ENCODE measurements around the gene STRIP1.

STRIP1 gene

DNA sequence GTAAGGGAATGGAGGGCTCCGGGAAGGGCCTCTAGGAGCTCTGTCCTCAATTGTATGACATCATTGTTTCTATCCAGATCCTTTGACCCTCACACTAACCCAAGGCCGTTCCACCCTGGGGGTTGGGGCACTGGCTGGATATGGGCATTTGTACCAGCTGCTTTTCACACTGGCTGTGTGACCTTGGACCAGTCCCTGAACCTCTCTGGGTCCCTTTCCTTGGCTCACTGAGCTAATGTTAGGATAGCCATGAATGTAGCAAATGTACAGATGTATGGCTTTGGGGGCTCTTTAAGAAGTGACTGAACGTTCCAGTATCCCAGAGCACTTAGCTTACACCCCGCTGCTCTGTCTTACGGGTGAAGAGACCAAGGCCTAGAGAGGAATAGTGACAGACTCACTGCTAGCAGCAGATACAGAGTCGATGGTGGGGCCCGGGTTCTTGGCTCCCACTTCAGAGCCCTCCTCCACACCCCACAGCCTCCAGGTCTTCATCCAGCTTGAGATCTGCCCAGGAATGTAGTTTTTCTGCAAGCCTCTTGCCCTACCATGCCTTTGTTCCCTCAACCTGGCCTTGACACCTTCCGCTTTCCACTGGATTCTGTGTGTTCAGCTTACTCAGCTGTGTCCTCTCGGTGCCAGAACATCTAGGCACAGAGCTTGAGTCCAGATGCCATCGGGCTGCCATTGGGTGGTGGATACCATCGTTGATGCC lies 63.2 kb downstream of the STRIP1 start:
- no peak for DNase-seq (ENCODE audit: low spot score)

DNA sequence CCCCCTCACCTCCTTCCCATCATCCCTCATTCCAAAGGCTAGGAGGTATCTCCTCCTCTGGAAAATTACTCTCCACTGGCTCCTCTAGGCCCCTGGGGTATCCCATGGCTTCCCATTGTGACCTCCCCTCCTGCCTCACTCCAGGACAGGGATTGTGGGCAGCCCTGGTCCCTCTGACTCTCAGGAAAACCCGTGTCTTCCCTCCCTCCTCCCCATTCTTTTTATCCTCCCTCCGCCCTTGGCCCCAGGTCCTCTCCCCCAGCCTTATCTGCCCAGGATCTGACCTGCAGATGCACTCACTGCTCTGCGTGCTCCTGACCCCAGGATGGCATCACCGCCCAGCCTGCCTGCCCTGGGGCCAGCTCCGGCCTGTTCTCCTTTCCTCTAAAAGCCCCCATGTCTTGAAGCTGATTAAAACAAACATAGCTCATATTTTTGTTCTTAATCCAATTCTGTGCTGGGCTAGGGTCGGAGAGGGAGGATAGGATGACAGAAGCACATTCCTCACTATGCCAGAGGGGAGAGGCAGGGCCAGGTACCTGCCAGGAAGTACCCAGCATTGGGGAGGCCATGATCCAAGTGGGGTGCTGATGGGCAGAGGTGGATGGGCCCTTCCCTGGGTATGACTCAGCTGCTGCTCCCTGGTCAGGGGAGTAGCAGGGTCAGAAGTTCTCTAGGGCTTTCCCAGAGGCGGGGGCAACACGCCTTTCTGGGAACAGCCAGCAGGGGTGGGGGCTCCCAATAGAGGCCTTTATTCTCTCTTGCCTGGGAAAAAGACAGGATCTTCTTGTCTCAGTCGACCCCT lies 64.0 kb downstream of the STRIP1 start:
- DNase-seq (ENCODE audit: low spot score): no peak

DNA sequence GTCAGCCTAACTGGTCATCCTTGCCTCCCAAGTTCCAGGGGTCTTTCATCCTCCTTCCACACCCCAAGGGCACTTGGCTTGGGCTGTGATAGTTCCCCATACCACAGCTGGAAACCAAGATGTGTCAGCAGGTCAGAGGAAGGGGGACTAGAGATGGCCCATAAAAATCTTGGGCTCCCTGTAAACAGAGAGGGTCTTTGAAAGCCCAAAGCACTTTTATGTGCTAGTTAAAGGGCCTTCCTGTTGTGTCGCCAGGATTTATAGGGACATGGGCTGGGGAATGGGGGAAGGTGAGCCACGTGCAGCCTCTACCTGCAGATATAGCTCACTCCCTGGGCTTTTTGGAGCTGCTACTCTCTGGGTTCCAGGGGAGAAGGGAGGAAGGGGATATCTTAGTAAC lies 65.9 kb downstream of the STRIP1 start:
- DNase-seq (ENCODE audit: low spot score): no peak

DNA sequence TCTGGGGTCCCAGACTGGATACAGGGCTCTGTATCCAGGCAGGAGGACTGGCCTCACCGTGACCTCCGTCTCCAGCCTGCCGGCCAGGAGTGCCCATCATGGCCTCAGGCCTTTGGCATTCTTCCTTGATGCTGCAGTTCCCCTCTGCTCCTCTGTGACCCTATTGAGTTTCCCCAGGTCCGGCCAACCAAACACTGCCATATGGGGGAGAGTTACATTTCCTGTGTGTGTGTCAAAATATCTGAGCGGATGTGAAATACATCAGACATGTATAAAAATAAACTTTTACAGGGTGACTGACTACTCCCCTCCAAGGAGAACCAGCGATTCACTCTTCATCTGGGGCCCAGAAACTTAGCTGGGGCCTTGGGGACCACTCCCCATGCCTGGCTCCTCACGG lies 67.7 kb downstream of the STRIP1 start:
- DNase-seq (ENCODE audit: low spot score): no peak
